Naive B cell (primary cell): Measurements from ENCODE around the gene PRPF38A. TPM values are rescaled to one million over a fixed set of nuclear protein-coding genes. Genes with fewer than 3 reads are reported as not detected.
"Not testable (repeated sequence)": the region's sequence is repeated elsewhere in the genome, so short reads cannot be mapped to it uniquely, and the experiment has no call there.

ENCODE experiments used
- ATAC-seq, 2 donors: fragments of 150-1000 bp; cut with Tn5 transposase; 2 replicates each; pipeline ENCODE4 v1.10.0; 2021; ENCODE audit warnings: low read depth in 2 of 2, mild to moderate bottlenecking in 2 of 2, moderate library complexity in 2 of 2
- DNase-seq: peaks from one replicate; pipeline ENCODE4 v3.0.0; 2022
- H3K27ac Mint-ChIP-seq, 6 donors: one replicate each; pipeline ENCODE4 v1.8.0; 2020 to 2022; ENCODE audit warnings: mild to moderate bottlenecking in 6 of 6, mixed read lengths in 6 of 6, moderate library complexity in 5 of 6, inconsistent platforms in 2 of 6
- H3K27me3 Mint-ChIP-seq, 3 donors: one replicate each; pipeline ENCODE4 v1.8.0; 2021 to 2022; ENCODE audit warnings: mixed read lengths in 3 of 3, mild to moderate bottlenecking in 1 of 3
- H3K36me3 Mint-ChIP-seq, 2 donors: one replicate each; pipeline ENCODE4 v1.8.0; 2020 to 2022; ENCODE audit warnings: mixed read lengths in 2 of 2, inconsistent platforms in 1 of 2, mild to moderate bottlenecking in 1 of 2
- H3K4me1 Mint-ChIP-seq, 3 donors: one replicate each; pipeline ENCODE4 v1.8.0; 2020 to 2022; ENCODE audit warnings: mixed read lengths in 3 of 3, inconsistent platforms in 1 of 3, mild to moderate bottlenecking in 1 of 3, moderate library complexity in 1 of 3
- H3K4me3 Mint-ChIP-seq, 8 donors: one replicate each; pipeline ENCODE4 v1.8.0; 2020 to 2022; ENCODE audit warnings: mild to moderate bottlenecking in 8 of 8, mixed read lengths in 8 of 8, moderate library complexity in 8 of 8, inconsistent platforms in 2 of 8
- H3K9me3 Mint-ChIP-seq, 7 donors: one replicate each; pipeline ENCODE4 v1.8.0; 2020 to 2022; ENCODE audit warnings: mixed read lengths in 7 of 7, mild to moderate bottlenecking in 5 of 7, inconsistent platforms in 2 of 7, moderate library complexity in 1 of 7
- polyA plus RNA-seq, 6 donors: library from polyadenylated mRNA; unstranded; fragments of 300-500 nt; fragmentation: Illumina TruSeq; gene quantifications; one replicate each; pipeline ENCODE4 v1.2.3, GENCODE V29; 2021; ENCODE audit warnings: low read depth in 6 of 6

Gene PRPF38A
- polyA plus RNA-seq, 6 donors from 2014 or later = 22.3 to 39.5 (median 31.2) TPM

GRCh38 chr1:52366517-52366827, 37.9 kb upstream of the PRPF38A start:
- Mint-ChIP-seq H3K9me3 (no peaks in the 10 kb centered on the region), H3K27ac (peak overlapping the region in 5 of 6 donors; percentile 28 to 97 (median 92)), H3K36me3 (peaks cover 4 to 6% of the 10 kb centered on the region in 2 donors), H3K4me3 (peak overlapping the region; percentile 83 to 96 (median 92)), H3K4me1 (peaks cover 20 to 36% (median 28%) of the 10 kb centered on the region in 3 donors), H3K27me3 (peaks cover 0 to 5% (median 0%) of the 10 kb centered on the region in 3 donors)
- ATAC-seq = no peak
- no peak for DNase-seq

DNA sequence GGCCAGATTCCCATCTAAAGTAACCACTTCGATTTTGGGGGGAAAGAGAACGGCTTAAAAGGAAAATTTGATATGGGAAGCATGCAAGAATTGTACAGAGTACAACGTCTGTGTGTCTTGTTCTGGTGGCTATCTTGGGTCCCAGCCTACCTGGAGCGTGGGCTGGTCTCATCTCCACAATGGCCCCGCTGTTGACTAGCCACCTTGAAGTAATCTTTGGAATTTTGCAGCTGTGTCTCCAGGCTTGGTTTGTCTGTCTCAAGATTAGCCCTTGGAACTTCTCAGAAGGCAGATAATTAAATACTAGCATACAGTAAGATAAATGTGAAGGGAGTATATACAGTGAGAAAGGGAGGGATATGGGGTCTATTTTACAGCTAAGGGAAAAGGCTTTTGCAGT, 37.1 kb upstream of the PRPF38A start:
- no peaks in the 10 kb centered on the region for H3K36me3 Mint-ChIP-seq
- DNase-seq (no peak), ATAC-seq (no peak)
- peak overlapping the region in 7 of 8 donors; percentile 24 to 91 (median 54) for H3K4me3 Mint-ChIP-seq
- H3K27me3 Mint-ChIP-seq = peaks cover 0 to 5% (median 0%) of the 10 kb centered on the region in 3 donors
- peaks cover 17 to 31% (median 23%) of the 10 kb centered on the region in 3 donors for H3K4me1 Mint-ChIP-seq
- H3K9me3 Mint-ChIP-seq = no peaks in the 10 kb centered on the region
- peak overlapping the region in 1 of 6 donors; percentile 44 for H3K27ac Mint-ChIP-seq

DNA sequence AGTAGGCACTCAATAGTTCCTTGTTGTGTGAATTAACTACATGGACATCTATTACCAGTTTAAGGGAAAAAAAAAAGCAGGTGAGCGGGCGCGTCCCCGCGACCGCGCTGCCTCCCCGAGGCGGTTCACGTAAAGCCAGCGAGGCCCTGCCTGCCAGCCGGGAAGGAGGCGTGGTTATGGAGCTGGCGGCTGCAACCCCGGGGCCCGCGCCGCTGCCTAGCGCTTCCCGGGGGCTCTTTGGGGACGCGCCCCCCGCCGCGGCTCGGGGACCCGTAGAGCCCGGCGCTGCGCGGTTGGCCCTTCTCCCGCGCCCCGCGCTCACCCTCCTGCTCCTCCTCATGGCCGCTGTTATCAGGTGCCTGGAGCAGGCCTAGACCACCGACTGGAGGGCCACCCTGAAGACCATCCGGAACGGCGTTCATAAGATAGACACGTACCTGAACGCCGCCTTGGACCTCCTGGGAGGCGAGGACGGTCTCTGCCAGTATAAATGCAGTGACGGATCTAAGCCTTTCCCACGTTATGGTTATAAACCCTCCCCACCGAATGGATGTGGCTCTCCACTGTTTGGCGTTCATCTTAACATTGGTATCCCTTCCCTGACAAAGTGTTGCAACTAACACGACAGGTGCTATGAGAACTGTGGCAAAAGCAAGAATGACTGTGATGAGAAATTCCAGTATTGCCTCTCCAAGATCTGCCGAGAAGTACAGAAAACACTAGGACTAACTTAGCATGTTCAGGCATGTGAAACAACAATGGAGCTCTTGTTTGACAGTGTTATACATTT, 35.8 kb upstream of the PRPF38A start:
- no peak for ATAC-seq
- H3K36me3 Mint-ChIP-seq = no peaks in the 10 kb centered on the region
- H3K27ac Mint-ChIP-seq = no peak overlapping the region
- H3K27me3 Mint-ChIP-seq = peaks cover 0 to 5% (median 0%) of the 10 kb centered on the region in 3 donors
- H3K4me3 Mint-ChIP-seq = peak overlapping the region; percentile 60 to 80 (median 70)
- no peaks in the 10 kb centered on the region for H3K9me3 Mint-ChIP-seq
- peaks cover 17 to 31% (median 23%) of the 10 kb centered on the region in 3 donors for H3K4me1 Mint-ChIP-seq
- DNase-seq = peak; percentile 47

DNA sequence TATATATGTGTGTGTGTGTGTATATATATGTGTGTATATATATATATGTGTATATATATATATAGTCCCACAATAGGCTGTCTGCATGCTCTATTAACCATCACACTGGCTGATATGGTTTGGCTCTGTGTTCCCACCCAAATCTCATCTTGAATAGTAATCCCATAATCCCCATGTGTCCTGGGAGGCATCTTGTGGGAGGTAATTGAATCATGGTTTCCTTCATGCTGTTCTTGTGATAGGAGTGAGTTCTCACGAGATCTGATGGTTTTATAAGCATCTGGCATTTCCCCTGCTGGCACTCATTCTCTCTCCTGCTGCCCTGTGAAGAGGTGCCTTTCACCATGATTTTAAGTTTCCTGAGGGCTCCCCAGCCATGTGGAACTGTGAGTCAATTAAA, 34.6 kb upstream of the PRPF38A start:
- Mint-ChIP-seq H3K4me3 (peak overlapping the region in 1 of 8 donors; percentile 30), H3K4me1 (peaks cover 13 to 19% (median 14%) of the 10 kb centered on the region in 3 donors)
- ATAC-seq, DNase-seq, H3K27me3 Mint-ChIP-seq, H3K36me3 Mint-ChIP-seq, H3K9me3 Mint-ChIP-seq, H3K27ac Mint-ChIP-seq: not testable (repeated sequence)

GRCh38 chr1:52385376-52385775, 19.0 kb upstream of the PRPF38A start:
- H3K27me3 Mint-ChIP-seq = no peaks in the 10 kb centered on the region
- H3K36me3 Mint-ChIP-seq = no peaks in the 10 kb centered on the region
- H3K4me3 Mint-ChIP-seq = no peak overlapping the region
- no peaks in the 10 kb centered on the region for H3K9me3 Mint-ChIP-seq
- no peak for ATAC-seq
- no peak overlapping the region for H3K27ac Mint-ChIP-seq
- H3K4me1 Mint-ChIP-seq = no peaks in the 10 kb centered on the region
- no peak for DNase-seq

DNA sequence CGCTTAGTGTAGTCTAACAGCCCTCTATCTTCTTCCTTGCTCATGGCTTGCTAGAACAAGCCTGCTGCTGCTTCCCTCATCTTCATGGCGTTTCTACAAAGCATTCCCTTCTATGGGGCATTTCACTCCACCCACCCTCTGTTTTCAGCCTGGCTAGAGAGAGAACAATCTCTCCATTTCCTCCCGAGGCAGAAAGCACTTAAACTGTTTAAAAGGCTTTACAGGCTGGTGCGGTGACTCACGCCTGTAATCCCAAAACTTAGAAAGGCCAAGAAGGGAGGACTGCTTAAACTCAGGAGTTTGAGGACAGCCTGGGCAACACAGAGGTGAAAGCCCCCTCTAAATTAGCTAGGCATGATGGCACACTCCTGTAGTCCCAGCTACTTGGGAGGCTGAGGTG, 17.9 kb upstream of the PRPF38A start:
- H3K4me3 Mint-ChIP-seq = no peak overlapping the region
- H3K36me3 Mint-ChIP-seq = no peaks in the 10 kb centered on the region
- no peak for ATAC-seq
- no peaks in the 10 kb centered on the region for H3K27me3 Mint-ChIP-seq
- no peaks in the 10 kb centered on the region for H3K9me3 Mint-ChIP-seq
- peak overlapping the region in 2 of 6 donors; percentile 59 to 78 for H3K27ac Mint-ChIP-seq
- no peaks in the 10 kb centered on the region for H3K4me1 Mint-ChIP-seq
- no peak for DNase-seq

- ATAC-seq (no peak), DNase-seq (no peak)
- H3K36me3 Mint-ChIP-seq = no peaks in the 10 kb centered on the region
- no peaks in the 10 kb centered on the region for H3K27me3 Mint-ChIP-seq
- H3K4me1 Mint-ChIP-seq = no peaks in the 10 kb centered on the region
- no peaks in the 10 kb centered on the region for H3K9me3 Mint-ChIP-seq
- no peak overlapping the region for H3K4me3 Mint-ChIP-seq
- H3K27ac Mint-ChIP-seq = peak overlapping the region in 1 of 6 donors; percentile 2
Observed at GRCh38 chr1:52393174-52393573, 11.2 kb upstream of the PRPF38A start.

GRCh38 chr1:52399629-52400028, 4.8 kb upstream of the PRPF38A start:
- peak overlapping the region in 1 of 8 donors; percentile 62 for H3K4me3 Mint-ChIP-seq
- no peaks in the 10 kb centered on the region for H3K27me3 Mint-ChIP-seq
- no peaks in the 10 kb centered on the region for H3K9me3 Mint-ChIP-seq
- ATAC-seq (no peak), DNase-seq (no peak)
- peaks cover 10 to 15% (median 13%) of the 10 kb centered on the region in 3 donors for H3K4me1 Mint-ChIP-seq
- H3K27ac Mint-ChIP-seq = no peak overlapping the region
- no peaks in the 10 kb centered on the region for H3K36me3 Mint-ChIP-seq

DNA sequence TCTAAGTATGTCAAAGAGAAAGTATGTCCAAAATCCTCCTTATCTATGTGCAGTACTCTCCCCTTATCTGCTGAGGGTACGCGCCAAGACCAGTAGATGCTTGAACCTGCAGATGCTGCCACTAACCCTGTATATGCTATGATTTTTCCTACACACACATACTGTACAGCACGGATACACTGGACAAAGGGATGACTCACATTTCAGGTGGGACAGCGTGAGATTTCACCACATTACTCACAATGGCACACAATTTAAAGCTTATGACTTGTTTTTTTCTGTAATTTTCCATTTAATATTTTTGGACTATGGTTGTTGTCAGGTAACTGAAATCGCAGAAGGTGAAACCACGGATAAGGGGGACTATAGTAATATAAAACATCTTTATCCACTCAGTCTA, 4.3 kb upstream of the PRPF38A start:
- Mint-ChIP-seq H3K4me3 (peak overlapping the region in 1 of 8 donors; percentile 62), H3K9me3 (no peaks in the 10 kb centered on the region), H3K27ac (no peak overlapping the region), H3K36me3 (no peaks in the 10 kb centered on the region), H3K27me3 (no peaks in the 10 kb centered on the region), H3K4me1 (peaks cover 11 to 19% (median 18%) of the 10 kb centered on the region in 3 donors)
- ATAC-seq (no peak), DNase-seq (no peak)

- ATAC-seq = no peak
- peak overlapping the region in 3 of 8 donors; percentile 97 to 98 (median 98) for H3K4me3 Mint-ChIP-seq
- H3K27ac Mint-ChIP-seq = no peak overlapping the region
- H3K27me3 Mint-ChIP-seq = no peaks in the 10 kb centered on the region
- peaks cover 15 to 41% (median 35%) of the 10 kb centered on the region in 3 donors for H3K4me1 Mint-ChIP-seq
- no peaks in the 10 kb centered on the region for H3K9me3 Mint-ChIP-seq
- DNase-seq = no peak
- no peaks in the 10 kb centered on the region for H3K36me3 Mint-ChIP-seq
Observed at GRCh38 chr1:52402860-52403240, 1.6 kb upstream of the PRPF38A start.

DNA sequence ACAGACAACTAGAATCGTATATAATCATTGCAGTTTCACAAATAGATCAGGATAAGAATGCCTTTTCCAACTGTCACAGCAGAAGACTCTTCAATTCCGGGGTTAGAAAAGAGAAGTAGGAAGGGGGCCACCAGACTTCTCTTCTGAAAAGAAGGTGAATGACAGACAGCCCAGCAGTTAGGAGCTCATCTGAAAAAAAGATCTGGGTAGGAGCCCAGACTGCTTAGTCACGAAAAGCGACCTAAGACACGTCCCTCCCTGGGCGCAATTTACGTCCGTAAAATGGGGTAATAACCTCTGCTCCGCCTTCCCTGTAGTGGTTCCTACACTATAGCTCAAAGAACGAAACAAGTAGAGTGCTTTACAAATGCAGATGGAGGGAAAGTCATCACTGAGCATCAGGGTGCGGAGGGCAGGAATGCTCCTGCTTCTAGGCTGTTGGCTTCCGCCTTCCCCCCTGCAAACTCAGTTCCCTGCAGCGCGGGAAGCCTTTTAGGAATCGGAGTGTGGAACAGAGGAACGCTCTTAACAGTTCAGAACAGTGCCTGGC, 761 bp upstream of the PRPF38A start:
- Mint-ChIP-seq H3K4me1 (peaks cover 20 to 41% (median 39%) of the 10 kb centered on the region in 3 donors), H3K36me3 (peaks cover 4 to 5% of the 10 kb centered on the region in 2 donors), H3K27ac (peak overlapping the region in 5 of 6 donors; percentile 47 to 99 (median 98)), H3K27me3 (no peaks in the 10 kb centered on the region), H3K9me3 (no peaks in the 10 kb centered on the region), H3K4me3 (peak overlapping the region; percentile 97 to 100 (median 98))
- DNase-seq (peak; percentile 26), ATAC-seq (peak; percentile 20 to 27)

- H3K9me3 Mint-ChIP-seq = no peaks in the 10 kb centered on the region
- no peak for ATAC-seq
- H3K36me3 Mint-ChIP-seq = peaks cover 8 to 10% of the 10 kb centered on the region in 2 donors
- DNase-seq = no peak
- H3K4me1 Mint-ChIP-seq = peaks cover 23 to 44% (median 41%) of the 10 kb centered on the region in 3 donors
- peak overlapping the region; percentile 94 to 99 (median 98) for H3K27ac Mint-ChIP-seq
- H3K27me3 Mint-ChIP-seq = no peaks in the 10 kb centered on the region
- H3K4me3 Mint-ChIP-seq = peak overlapping the region; percentile 97 to 100 (median 98)
Observed at GRCh38 chr1:52404975-52405338, 555 bp downstream of the PRPF38A start.

GRCh38 chr1:52413410-52413989, 9.1 kb downstream of the PRPF38A start:
- H3K4me3 Mint-ChIP-seq = no peak overlapping the region
- H3K4me1 Mint-ChIP-seq = peaks cover 0 to 7% (median 5%) of the 10 kb centered on the region in 3 donors

GRCh38 chr1:52414942-52415341, 10.5 kb downstream of the PRPF38A start:
- H3K36me3 Mint-ChIP-seq = peaks cover 20 to 27% of the 10 kb centered on the region in 2 donors
- H3K4me1 Mint-ChIP-seq = no peaks in the 10 kb centered on the region
- H3K9me3 Mint-ChIP-seq = no peaks in the 10 kb centered on the region
- DNase-seq (no peak), ATAC-seq (no peak)
- H3K4me3 Mint-ChIP-seq = no peak overlapping the region
- no peaks in the 10 kb centered on the region for H3K27me3 Mint-ChIP-seq
- H3K27ac Mint-ChIP-seq = no peak overlapping the region

More at GRCh38 chr1:52413410-52413989, 9.1 kb downstream of the PRPF38A start:
- H3K27ac Mint-ChIP-seq = peak overlapping the region in 2 of 6 donors; percentile 24 to 68
- ATAC-seq (no peak), DNase-seq (no peak)
- no peaks in the 10 kb centered on the region for H3K9me3 Mint-ChIP-seq
- peaks cover 26 to 33% of the 10 kb centered on the region in 2 donors for H3K36me3 Mint-ChIP-seq
- no peaks in the 10 kb centered on the region for H3K27me3 Mint-ChIP-seq
